Psoas muscle (tissue), 8 donors: ENCODE data around the gene ERC2. TPM values are rescaled to one million over a fixed set of nuclear protein-coding genes. Genes with fewer than 3 reads are reported as not detected.
A peak's percentile ranks its signal among the peaks of the same experiment; 100 is the strongest.

Experiments
- ATAC-seq, 4 donors: fragments of 200-7000 bp; cut with Tn5 transposase; one replicate each; pipeline ENCODE4 v1.9.1; 2020; ENCODE audit warnings: moderate library complexity in 3 of 4, mild to moderate bottlenecking in 2 of 4
- DNase-seq, 2 donors: peaks; one replicate each; pipeline ENCODE4 v3.0.0-alpha.2; 2020
- H3K27ac ChIP-seq: fragments of 200-600 bp; one replicate; pipeline ENCODE4 v1.8.0; 2022
- H3K27me3 ChIP-seq, 3 donors: fragments of 200-600 bp in 1 of 3; one replicate each; pipeline versions ENCODE4 v1.6.1 to v1.8.0; 2013 to 2022; ENCODE audit warnings: low read length in 2 of 3, mild to moderate bottlenecking in 2 of 3, moderate library complexity in 1 of 3; ENCODE audit not compliant: insufficient read depth in 3 of 3
- H3K36me3 ChIP-seq, 2 donors: fragments of 200-600 bp in 1 of 2; one replicate each; pipeline versions ENCODE4 v1.6.1 to v1.8.0; 2013 to 2022; ENCODE audit warnings: low read depth in 1 of 2, mild to moderate bottlenecking in 1 of 2, moderate library complexity in 1 of 2; ENCODE audit not compliant: insufficient read depth in 1 of 2
- H3K4me1 ChIP-seq: fragments of 200-600 bp; one replicate; pipeline ENCODE4 v1.8.0; 2022
- H3K4me3 ChIP-seq: fragments of 200-600 bp; one replicate; pipeline ENCODE4 v1.8.0; 2022; ENCODE audit warnings: mild to moderate bottlenecking
- H3K9me3 ChIP-seq: fragments of 200-600 bp; one replicate; pipeline ENCODE4 v1.8.0; 2022
- CTCF ChIP-seq: fragments of 200-600 bp; IDR thresholded peaks from one replicate; pipeline ENCODE4 v1.8.0; 2022; ENCODE audit warnings: antibody characterized with exemption
- WGBS, 3 donors: extraction: QIAGEN DNeasy Blood & Tissue Kit; methylation state at CpG; one replicate each; pipeline versions ENCODE4 v1.1.6 to v1.1.7; 2013; 5-methylcytosine and 5-hydroxymethylcytosine counted together
- intact Hi-C, 2 donors: fragments of 100-400 bp; cut with DNase I; formaldehyde crosslinking; loops; one replicate each; pipeline versions ENCODE4 v1.11.0 to v1.14.2; 2022
- polyA plus RNA-seq, 3 donors: library from polyadenylated mRNA; stranded (reverse); fragments of 200-250 nt; gene quantifications; one replicate each; pipeline ENCODE4 v1.2.3, GENCODE V29; 2013
- total RNA-seq, 4 donors: library from RNA; stranded (reverse); fragmentation: NEBNext Ultra II Directional in 2 of 4; extraction: Animal tissue kit (Norgen Biotek cat#: 25700) in 2 of 4; gene quantifications; one replicate each; pipeline versions ENCODE4 v1.2.1 to v1.2.4, GENCODE V29; 2021 to 2023
- donor health status: healthy with polysubstance abuse.
- donor health status: DM: no; HTN: no; CAD: no; lungs with moderate emphysema.
- donor health status: Bipolar disorder and iron deficiency.
- donor health status: healthy.
- donor health status: DM: yes; HTN: yes; CAD: no.
- donor health status: DM: no; HTN: no; CAD: no.
- donor health status: DM: no; HTN: no; CAD: no.
- donor health status: DM: yes; HTN: yes; CAD: no.

ERC2 gene
- total and polyA plus RNA-seq, 7 donors: 0.04 to 0.15 TPM; not detected in 5

GRCh38 chr3:56200251-56200650 is 268.0 kb downstream of the ERC2 start:
- H3K4me3 ChIP-seq: no peak overlapping the region
- intact Hi-C loops: no loop called here
- H3K27ac ChIP-seq: no peak overlapping the region
- H3K4me1 ChIP-seq: no peaks in the 10 kb centered on the region
- ATAC-seq (no peak), DNase-seq (no peak)
- no peaks in the 10 kb centered on the region for H3K9me3 ChIP-seq
- H3K27me3 ChIP-seq: no peaks in the 10 kb centered on the region
- no peaks in the 10 kb centered on the region for H3K36me3 ChIP-seq
- no peak for TF ChIP-seq CTCF

GRCh38 chr3:56197991-56198390 is 270.3 kb downstream of the ERC2 start:
- H3K36me3 ChIP-seq: no peaks in the 10 kb centered on the region
- intact Hi-C loops: no loop called here
- no peak overlapping the region for H3K4me3 ChIP-seq
- ATAC-seq (no peak), DNase-seq (no peak)
- no peak for TF ChIP-seq CTCF
- no peaks in the 10 kb centered on the region for H3K9me3 ChIP-seq
- H3K27ac ChIP-seq: no peak overlapping the region
- no peaks in the 10 kb centered on the region for H3K27me3 ChIP-seq
- no peaks in the 10 kb centered on the region for H3K4me1 ChIP-seq

GRCh38 chr3:56197259-56197965 is 270.9 kb downstream of the ERC2 start:
- 69 to 76% (median 75%) methylated on average over 3 of the region's 3 CpGs for WGBS, 3 donors
- ATAC-seq (peak in 1 of 4 donors; percentile 54), DNase-seq (no peak)
- Histone ChIP-seq H3K27ac (no peak overlapping the region), H3K4me3 (no peak overlapping the region), H3K36me3 (no peaks in the 10 kb centered on the region), H3K9me3 (no peaks in the 10 kb centered on the region), H3K4me1 (no peaks in the 10 kb centered on the region), H3K27me3 (no peaks in the 10 kb centered on the region)
- intact Hi-C loops: no loop called here
- no peak for TF ChIP-seq CTCF

GRCh38 chr3:56196700-56197099 is 271.6 kb downstream of the ERC2 start:
- TF ChIP-seq CTCF: no peak
- H3K4me1 ChIP-seq: no peaks in the 10 kb centered on the region
- H3K27me3 ChIP-seq: no peaks in the 10 kb centered on the region
- ATAC-seq (peak in 1 of 4 donors; percentile 54), DNase-seq (no peak)
- H3K27ac ChIP-seq: no peak overlapping the region
- H3K9me3 ChIP-seq: no peaks in the 10 kb centered on the region
- intact Hi-C loops: no loop called here
- no peaks in the 10 kb centered on the region for H3K36me3 ChIP-seq
- no peak overlapping the region for H3K4me3 ChIP-seq
- WGBS, 3 donors: 38 to 42% (median 40%) methylated on average over 3 of the region's 3 CpGs

GRCh38 chr3:56193519-56193918 is 274.7 kb downstream of the ERC2 start:
- intact Hi-C loops: no loop called here
- no peaks in the 10 kb centered on the region for H3K27me3 ChIP-seq
- no peaks in the 10 kb centered on the region for H3K4me1 ChIP-seq
- 90 to 95% (median 92%) methylated on average over 3 of the region's 3 CpGs for WGBS, 3 donors
- H3K9me3 ChIP-seq: no peaks in the 10 kb centered on the region
- H3K27ac ChIP-seq: no peak overlapping the region
- H3K36me3 ChIP-seq: no peaks in the 10 kb centered on the region
- TF ChIP-seq CTCF: no peak
- no peak for DNase-seq
- H3K4me3 ChIP-seq: no peak overlapping the region
- no peak for ATAC-seq
